ENCODE data around the gene KCNQ1.

The KCNQ1 gene

DNA sequence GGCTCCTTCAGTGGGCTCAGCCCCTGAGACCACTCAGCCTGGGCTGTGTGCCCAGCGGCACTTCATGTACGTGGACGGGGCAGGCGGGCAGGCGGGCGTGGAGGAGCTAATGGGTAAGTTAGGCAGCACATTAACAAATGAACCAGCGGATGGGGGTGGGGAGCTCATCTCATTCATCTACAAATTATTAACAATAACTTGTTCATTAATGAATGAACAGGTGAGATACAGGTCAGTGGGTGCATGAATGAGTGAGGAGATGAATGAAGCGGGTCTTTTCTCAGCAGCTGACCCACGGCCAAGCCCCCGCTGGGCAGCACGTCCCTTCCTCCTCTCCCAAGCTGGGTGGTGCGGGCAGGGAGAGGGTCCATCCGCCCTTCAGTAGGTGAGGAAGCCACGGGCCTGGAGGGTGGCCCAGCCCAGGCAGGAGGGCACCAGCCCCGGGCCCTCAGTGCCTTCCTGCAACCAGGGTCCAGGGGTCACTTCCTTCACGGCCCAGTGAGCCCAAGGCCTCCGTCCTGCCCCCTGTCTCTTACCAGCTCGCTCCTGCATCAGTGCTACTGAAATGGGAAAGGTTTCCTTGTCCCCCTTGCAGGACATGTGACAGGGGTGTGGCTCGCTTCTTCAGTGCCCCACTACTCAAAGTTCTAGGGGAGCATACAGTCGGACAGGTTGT lies 315.5 kb downstream of the KCNQ1 start:
- DNase-seq, result no peak

DNA sequence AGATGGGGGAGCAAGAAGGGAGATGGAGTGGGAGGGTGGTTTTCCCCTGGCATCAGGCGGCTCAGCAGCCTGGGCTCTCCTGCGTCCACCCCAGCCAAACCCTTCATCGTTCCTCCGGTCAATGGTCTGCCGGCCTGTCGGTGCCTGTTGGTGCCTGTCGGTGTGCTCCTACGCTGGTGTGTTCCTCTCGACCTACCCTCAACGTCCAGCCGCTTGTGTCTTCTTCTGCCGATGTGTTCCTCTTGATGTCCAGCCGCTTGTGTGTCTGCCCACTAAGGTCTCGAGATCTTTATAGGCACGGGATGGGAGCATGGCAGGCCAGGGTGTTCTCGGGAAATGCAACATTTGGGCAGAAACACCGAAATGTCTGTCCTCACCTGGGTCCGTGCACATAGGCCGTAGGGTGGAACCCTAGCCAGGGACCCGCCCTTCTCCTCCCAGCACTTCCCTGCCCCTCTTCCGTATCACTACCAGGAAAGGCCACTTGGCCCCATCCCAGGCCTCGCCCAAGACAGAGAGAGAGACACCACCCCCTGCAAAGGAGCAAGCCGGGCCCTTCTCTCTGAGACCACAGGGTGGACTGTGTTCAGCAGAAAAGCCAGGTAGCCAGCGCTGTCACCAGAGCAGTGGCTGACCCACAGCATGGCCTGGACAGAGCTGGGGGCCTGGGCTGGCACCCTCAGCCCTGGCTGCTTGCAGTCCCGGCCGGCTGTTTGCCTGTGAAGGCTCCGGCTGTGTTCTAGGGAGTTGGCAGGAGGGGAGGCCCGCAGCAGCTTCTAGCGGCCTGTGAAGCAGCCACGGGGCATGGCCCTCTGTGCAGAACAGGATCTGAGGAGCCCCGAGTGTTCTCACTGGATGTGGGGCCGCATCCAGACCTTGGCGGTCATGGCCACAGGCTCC lies 316.6 kb downstream of the KCNQ1 start:
- DNase-seq, result no peak

DNA sequence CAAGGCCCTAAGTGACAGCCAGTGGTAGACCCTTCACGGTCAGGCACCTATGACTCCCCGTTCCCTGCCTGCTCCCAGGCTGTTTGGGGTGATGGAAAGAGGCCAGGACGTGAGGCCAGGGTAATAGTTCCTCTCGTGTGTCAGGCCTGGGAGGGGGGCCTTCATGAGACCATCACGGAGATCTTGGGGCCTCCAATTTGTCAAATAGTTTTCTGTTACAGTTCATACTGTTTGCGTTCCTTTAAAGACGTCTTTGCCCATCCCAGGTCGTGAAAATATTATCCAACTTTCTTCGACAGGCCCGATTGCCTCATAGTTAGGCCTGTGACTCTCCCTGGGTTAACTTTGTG lies 317.2 kb downstream of the KCNQ1 start:
- DNase-seq, result no peak

DNA sequence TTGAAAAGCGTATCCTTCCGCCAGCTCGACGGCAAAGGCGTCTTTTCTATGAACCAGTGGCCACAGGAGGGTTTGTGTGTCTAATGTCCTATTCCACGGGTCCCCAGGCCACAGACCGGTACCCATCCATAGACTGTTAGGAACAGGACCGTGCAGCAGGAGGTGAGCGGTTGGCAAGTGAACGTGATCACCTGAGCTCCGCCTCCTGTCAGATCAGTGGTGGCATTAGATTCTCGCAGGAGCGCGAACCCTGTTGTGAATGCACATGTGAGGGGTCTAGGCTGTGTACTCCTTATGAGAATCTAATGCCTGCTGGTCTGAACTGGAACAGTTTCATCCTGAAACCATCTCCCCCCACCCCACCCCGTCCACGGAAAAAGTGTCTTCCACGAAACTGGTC lies 317.6 kb downstream of the KCNQ1 start:
- DNase-seq, result no peak

DNA sequence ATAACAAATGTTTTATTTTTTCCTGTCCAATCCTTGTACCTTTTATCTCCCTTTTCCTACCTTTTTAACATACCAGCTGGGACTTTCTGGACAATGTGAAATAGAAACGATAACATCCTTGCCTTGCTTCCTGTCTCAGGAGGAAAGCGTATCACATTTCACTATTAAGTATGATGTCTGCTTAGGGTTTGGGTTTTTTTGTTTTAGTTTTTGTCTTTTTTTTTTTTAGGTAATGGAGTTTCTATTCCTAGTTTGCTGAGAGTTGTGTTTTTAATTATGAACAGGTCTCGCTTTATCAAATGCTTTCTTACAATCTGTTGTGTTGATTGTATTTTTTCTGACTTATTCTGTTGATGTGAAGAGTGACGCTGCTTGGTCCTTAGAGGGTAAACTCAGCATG lies 319.2 kb downstream of the KCNQ1 start:
- DNase-seq, result no peak

DNA sequence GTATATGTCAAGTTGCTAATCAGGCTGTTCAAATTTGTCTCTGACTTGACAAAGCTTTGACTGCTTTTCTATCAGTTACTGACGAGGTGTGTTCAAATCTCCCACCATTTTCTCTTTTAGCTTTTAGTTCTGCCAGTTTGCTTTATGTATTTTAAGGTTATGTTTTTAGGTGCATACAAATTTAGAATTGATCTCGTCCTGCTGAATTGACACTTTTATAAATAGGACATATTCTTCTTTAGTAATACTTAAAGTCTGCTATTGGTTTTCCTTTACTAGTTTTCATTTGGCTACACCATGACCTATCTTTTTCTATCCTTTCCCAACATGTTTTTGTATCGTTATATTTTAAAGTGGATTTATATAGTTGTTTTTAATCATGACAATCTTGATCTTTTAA lies 320.7 kb downstream of the KCNQ1 start:
- no peak for DNase-seq

DNA sequence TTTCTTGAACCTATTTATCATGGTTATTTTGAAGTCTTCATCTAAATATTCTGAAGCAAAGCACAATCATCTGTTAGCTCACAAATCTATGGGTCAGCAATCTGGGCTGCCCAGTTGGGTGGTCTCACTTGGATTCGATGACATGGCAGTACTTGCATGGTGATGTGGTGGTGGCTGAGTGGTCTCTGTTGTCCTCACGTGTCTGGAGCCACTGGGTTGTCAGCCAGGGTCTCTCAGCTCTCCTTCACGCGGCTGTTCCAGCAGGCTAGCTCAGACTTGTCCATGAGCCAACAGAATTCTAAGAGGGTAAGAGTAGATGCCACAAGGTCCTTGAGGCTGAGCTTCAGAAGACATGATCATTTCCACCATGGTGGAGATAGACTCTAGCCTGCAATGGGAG lies 321.4 kb downstream of the KCNQ1 start:
- no peak for DNase-seq

DNA sequence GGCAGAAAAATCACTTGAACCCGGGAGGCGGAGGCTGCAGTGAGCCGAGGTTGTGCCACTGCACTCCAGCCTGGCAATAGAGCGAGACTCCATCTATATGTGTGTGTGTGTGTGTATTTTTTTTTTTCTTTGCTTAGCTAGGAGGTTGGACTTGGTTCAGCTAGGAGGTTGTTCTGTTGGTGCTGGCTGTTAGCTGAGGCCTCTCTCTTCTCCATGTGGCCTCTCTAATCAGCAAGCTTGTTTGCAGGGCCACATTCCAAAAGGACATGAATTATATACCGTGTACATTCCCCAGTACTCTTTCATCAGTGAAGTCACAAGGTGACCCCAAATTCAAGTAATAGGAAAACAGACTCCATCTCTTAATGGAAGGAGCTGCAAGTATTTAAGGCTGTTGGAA lies 322.3 kb downstream of the KCNQ1 start:
- DNase-seq, result no peak

DNA sequence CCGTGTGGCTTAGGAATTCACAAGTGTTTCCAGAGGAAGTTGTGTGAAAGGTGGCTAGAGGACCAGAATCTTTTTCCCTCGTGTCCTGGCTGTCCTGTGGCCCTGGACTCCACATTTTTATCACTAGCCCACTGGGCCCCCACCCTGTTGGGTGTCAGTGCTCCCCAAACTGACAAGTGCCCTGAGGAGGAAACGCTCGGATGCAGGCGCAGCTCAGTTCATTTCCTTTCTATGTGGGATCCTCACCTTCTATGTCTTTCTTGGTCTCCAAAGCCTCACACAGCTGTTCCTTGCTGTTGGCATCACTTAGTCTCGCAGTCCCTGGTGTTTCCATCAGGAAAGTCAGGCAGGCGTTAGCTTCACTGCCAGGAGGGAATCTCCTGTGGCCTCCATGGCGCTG lies 323.0 kb downstream of the KCNQ1 start:
- DNase-seq, result no peak

DNA sequence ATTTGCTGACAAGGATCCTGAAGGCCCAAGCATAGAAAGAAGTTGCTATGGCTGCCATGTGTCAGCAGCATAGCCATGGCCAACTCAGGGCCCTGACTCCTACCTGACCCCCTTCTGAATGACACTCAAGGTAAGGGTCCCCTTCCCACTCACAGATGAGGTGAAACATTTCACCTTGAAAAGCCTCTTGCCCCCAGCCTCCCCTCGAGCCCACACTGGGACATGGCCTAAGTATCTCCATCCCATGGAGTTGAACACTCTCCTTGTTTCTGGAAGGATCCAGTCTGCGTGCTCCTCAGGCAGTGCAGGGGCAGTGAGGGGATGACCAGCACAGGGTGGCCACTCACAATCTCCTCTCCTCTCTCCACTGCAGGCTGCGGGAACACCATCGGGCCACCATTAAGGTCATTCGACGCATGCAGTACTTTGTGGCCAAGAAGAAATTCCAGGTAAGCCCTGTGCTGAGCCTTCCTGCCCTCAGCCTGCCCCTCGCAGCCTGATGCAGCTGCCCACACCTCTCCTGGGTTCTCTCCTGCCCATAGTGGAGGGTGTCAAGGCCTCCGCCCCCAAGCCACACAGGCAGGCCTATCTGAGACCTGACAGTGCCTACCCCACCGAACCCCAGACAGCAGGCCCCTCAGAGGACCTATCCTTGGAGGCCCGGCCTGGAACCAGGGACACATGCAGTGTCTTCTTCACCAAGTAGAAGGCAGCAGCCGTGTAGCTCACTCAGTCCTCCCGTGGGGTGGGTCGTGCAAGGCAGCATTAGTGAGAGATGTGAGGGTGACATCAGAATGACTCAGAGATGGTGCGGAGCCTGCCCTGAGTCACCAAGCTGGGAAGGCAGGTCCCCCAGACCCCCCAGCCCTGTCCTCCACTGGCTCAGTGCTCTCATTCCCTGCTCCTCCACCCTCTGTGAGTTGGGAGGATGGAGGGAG lies 323.9 kb downstream of the KCNQ1 start:
- DNase-seq, result no peak

DNA sequence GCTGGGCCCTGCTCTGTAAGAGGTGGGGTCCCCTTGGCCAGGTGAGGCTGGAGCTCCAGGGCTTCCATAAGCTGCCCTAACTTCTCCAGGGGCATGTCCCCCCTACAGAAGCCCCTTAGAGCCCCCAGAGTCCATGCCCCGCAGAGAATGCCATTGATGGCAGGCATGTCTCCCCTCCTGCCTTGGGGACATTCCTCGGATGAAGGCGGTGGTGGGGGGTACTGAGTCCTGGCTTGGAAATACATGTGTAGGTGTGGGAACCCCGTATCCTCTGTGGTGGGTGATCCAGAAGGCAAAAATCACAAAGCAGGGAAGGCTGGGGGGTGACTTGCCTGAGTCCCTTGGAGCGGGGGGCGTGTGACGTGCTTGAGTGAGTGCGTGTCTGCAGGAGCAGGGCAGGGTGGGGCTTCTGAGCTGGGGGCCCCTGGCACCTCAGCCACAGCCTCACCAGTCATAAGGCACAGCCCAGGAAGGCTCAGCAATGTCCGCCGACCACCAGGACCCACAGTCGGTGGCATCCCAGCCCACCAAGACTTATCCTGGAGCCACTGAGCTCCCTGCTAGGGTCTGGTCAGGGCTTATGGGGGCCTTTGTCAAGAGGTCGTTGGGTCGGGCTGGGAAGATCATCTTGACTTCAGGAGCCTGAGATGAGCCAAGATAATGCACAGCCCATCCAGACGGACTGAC lies 324.7 kb downstream of the KCNQ1 start:
- DNase-seq, result no peak

DNA sequence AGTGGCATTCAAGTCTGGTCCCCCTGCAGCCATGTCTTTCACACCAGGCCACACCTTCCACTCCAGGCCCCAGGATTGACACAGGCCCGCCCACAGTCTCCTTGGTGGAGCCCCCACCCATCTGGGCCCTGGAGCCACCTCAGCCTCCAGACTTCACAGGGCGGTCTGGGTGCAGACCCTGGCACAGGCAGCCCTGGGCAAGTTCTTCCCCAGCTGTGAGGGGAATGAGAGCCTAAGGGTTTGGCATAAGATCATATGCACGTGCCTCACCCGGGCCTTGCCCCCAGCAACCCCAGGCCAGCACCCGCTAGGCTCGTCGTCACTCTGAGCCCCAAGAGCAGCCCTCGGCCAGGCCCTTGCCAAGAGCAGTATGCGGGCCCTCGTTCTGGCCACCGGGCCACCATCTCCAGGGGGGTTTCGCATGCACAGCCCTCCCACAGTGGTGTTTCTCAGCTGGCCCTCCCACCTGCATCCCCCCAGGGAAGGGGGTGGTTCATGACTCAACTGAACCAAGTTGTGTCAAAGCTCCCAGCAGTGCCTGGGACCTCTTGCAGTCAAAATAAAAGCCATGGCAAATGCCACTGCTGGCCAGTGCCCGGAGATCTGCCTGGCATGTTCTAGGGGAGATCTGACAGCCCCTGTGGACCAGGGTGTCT lies 325.4 kb downstream of the KCNQ1 start:
- no peak for DNase-seq

DNA sequence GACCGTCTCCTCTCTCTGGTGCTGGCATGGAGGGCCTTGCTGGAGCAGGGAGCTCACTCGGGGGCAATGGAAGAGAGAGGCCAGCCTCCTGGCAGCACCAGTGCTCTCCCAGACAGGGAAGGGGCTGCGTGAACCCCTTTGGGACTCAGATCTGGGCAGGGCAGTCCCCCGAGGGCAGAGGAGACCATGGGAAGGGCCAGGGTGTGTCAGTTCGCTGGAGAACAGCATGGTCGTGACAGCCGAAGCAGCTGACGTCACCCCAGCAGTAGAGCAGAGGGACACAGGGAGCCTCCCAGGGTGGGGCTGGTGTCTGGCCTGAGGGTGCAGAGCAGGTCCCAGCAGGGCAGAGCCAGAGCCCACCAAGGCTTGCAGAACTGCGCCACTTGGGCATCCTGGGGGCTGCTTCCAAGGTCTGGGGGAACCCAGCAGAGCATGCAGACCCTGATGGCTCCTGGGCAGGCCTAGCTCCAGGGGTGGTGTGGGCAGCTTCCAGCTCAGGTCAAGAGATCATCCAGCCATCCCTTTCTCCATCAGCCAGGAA lies 326.0 kb downstream of the KCNQ1 start:
- no peak for DNase-seq

DNA sequence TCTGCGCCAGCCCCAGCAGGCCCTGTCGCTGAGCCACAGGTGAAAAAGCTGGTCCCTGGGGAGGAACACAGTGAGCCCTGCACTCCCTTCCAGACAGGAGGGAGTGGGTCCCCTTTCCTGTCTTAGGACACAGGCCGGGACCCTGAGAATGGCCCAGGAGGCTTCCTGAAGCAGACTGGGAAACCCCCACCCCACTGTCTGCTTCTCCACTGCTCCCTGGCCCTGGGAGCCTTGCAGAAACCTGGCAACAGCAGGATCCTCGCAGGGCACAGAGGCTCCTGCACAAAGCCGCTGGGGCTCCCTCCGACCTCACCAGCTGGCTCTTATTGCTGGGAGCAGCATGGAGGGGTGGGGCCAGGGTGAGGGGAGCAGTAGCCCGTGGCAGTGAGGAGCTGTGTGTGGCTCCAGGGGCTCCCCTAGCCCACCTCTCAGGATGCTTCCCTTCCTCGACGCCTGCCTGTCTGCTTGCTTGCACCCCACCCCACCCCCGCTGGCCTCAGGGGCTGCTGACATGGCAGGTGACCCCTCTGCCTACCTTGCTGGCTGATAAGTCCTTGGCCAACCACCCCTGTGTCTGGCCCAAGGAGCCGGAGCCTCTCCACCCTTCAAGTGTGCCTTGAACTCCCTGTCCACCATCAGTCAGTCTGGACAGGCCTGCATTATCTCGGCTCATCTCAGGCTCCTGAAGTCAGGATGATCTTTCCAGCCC lies 327.1 kb downstream of the KCNQ1 start:
- no peak for DNase-seq

DNA sequence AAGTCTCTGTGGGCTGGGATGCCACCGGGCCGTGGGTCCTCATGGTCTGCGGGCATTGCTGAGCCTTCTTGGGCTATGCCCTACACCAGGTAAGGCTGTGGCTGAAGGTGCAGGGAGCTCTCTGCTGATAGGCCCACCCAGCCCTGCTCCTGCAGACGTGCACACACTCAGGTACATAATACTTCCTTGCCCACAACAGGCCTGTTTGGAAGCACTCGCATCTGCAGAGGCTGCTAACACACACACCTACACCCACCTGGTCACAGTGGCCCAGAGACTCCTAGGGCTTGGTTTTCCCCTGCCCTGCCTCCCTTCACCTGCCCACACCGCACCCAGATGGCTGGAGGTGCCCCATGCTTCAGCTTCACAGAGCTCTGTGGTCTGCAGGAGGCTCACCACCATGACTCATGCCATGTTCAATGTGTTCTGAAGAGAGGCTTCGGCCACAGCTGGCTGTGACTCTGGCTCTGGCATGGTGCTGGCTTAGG lies 327.8 kb downstream of the KCNQ1 start:
- DNase-seq, result no peak

DNA sequence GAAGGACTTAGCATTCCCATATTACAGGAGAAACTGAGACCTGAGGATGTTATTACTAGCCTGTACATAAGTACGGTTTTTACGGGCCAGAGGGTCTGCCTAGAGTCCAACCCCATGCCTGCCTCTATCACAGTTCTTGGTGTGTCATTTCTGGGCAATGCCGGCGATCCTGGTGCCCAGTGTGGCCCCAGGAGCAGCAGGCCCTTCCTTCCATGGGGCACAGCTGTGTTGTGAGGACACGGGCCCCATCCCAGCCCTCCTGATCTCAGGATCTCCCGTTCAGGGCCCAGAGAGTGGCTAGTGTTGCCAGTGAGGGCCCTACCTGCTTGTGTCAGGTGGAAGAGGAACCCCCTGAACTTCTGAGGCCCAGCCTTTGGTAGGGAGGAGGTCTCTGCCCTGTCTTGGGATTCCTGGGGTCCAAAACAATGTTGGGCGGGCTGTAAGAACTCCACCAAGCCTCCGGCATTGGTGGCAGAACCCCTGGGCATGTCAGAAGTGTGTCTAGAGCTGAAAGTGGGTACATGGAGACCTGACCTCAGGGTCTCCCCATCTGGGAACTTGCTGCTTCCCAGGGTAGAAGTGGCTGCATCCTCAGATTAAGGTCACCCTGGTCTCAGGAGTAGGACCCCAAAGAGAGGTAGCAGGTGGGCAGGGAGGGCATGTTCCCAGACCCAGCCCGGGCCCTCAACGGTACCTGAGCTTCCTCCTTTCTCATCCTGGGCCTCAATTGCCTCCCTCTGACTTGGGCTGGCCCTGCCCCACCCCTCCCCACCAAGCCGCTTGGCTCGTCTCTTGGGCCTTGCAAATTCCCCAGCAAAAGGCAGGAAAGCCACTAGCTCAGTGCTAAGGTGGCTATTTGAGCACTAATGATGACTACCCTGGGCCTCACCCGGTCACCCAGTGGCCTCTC lies 329.6 kb downstream of the KCNQ1 start:
- DNase-seq, result no peak

DNA sequence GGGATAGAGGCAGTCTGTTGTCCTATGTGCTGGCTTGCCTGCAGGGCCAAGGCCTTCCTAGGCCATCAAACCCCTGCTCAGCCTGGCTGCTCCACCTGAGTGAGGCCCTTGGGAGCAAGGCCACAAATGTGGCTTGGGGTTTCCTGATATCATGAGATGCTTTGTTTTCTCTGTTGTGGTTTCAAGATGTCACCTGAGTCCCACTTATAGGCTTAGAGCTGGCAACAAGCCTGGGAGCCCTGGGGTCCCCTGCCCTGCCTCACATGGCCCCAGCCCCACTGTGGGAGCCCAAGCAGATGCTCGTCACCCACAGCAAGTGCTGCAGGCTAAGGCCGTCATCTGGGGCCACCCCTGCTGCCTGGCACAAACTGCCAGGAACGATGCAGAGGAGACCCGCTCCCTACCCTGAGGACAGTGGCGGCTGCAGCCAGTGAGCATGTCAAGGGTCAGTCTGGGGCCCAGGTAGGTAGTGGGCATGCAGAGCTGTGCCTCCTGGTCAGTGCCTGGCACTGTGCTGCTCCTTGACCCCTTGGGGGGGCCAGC lies 330.3 kb downstream of the KCNQ1 start:
- DNase-seq, result no peak

DNA sequence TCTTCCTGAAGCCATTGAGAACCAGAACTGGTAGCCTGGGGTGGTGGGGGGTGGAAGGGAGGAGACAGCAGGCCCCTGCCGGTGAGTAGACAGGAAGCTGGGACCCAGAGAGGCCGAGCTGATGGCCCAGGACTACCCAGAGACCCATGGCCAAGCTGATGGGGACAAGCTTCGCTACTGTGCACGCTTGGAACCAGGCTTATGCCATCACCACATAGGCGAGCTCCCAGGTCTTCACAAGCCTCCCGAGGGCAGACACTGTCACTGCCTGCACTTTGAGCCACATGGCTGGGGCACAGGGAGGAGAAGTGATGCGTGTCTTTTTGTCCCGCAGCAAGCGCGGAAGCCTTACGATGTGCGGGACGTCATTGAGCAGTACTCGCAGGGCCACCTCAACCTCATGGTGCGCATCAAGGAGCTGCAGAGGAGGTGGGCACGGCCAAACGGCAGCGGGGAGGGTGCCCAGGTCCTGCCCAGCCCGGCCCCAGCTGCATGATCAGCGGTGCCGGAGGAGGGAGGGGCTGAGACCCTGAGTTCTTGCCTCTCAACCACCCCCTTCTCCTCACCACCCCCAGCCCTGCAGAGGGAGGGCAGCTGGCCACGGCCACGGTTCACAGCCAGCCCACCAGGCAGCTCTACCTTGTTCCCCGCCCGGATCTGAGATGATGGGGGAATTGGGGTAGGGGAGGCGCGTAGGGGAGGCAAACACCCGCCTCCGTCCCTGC lies 331.0 kb downstream of the KCNQ1 start:
- no peak for DNase-seq
